ENCODE results near the gene MUC4. TPM values are rescaled to one million over a fixed set of nuclear protein-coding genes. Genes with fewer than 3 reads are reported as not detected.

MUC4 gene
- polyA plus RNA-seq, 1 of the 3 experiments (the other 2 are of a cell fraction) = 0.07 TPM

DNA sequence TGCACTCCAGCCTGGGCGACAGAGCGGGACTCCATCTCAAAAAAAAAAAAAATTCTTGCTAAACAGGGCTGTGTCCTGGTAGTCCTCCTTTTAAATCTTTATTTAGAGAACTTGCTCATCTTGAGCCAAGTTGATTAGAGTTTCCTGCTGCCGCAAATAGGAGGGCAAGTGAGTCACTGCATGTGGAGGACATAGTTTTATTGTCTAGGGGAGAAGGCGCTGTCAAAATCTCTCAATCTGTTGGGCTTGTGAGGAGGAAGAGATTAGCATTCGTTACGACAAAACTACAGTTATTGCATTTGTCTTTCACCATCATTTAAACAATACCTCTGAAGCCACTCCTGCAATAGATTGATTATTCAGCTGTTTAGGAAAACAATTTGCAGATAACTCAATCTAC is 11.5 kb downstream of the MUC4 start:
- WGBS (ENCODE audit: low lambda C conversion rate) = 81% methylated on average over 6 of the region's 6 CpGs
- ChIA-PET POLR2A (no interaction called here), CTCF (interaction anchor here (1.9 kb wide), 1 partner anchor 51 kb away, joined by 5 read pairs; no protein-coding TSS in a partner anchor)
- Histone ChIP-seq H3K9me3 (no peaks in the 10 kb centered on the region), H4K20me1 (ENCODE audit: insufficient read depth) (no peaks in the 10 kb centered on the region), H3K4me3 (ENCODE audit: low read depth in 2 of 2, low read length in 1 of 2) (no peak overlapping the region), H3K79me2 (ENCODE audit: insufficient read depth) (no peaks in the 10 kb centered on the region), H3K9me2 (no peaks in the 10 kb centered on the region), H2AFZ (ENCODE audit: low read depth) (no peak overlapping the region), H3K27me3 (ENCODE audit: insufficient read depth) (peaks cover 14% of the 10 kb centered on the region; the same call in 1 of the 2 replicates), H3K4me2 (no peak overlapping the region), H3K9ac (no peak overlapping the region), H3K4me1 (ENCODE audit: control insufficient read depth in 1 of 2, insufficient read depth in 2 of 2, low read depth in 1 of 2, low read length in 1 of 2) (no peaks in the 10 kb centered on the region; a peak in 1 of 4 replicates), H3K36me3 (replicated peaks in 1 of 2; ENCODE audit: control insufficient read depth in 1 of 2, insufficient read depth in 2 of 2, low read length in 1 of 2) (no peaks in the 10 kb centered on the region), H3K27ac (ENCODE audit: low read depth in 2 of 2, low read length in 1 of 2) (no peak overlapping the region), H3F3A (replicated peaks; ENCODE audit: insufficient read depth) (no peaks in the 10 kb centered on the region)
- TF ChIP-seq, protein P1, sequence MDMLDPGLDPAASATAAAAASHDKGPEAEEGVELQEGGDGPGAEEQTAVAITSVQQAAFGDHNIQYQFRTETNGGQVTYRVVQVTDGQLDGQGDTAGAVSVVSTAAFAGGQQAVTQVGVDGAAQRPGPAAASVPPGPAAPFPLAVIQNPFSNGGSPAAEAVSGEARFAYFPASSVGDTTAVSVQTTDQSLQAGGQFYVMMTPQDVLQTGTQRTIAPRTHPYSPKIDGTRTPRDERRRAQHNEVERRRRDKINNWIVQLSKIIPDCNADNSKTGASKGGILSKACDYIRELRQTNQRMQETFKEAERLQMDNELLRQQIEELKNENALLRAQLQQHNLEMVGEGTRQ (IDR thresholded peaks at IDR 0.05; ENCODE audit: borderline replicate concordance, low read depth, low read length) = no peak
- TF ChIP-seq TAF1 (IDR thresholded peaks at IDR 0.05; ENCODE audit: borderline replicate concordance, low read depth, low read length) (no peak), RAD21 (IDR thresholded peaks at IDR 0.05; ENCODE audit: low read length) (no peak)
- TF ChIP-seq, protein P2, sequence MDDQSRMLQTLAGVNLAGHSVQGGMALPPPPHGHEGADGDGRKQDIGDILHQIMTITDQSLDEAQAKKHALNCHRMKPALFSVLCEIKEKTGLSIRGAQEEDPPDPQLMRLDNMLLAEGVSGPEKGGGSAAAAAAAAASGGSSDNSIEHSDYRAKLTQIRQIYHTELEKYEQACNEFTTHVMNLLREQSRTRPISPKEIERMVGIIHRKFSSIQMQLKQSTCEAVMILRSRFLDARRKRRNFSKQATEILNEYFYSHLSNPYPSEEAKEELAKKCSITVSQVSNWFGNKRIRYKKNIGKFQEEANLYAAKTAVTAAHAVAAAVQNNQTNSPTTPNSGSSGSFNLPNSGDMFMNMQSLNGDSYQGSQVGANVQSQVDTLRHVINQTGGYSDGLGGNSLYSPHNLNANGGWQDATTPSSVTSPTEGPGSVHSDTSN (IDR thresholded peaks at IDR 0.05) = no peak
- no peak for DNase-seq

DNA sequence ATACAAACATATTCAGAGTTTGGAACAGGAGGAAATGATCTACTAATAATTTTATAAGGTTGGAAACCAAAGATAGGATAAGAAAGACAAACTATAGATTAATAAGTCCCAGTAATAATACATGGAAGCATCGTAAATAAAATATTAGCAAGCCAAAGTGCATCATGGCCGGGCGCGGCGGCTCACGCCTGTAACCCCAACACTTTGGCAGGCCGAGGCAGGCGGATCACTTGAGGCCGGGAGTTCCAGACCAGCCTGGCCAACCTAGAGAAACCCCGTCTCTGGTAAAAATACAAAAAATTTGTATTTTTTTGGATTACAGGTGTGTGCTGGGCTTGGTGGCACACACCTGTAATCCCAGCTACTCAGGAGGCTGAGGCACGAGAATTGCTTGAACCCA is 14.9 kb downstream of the MUC4 start:
- Histone ChIP-seq H3K36me3 (replicated peaks in 1 of 2; ENCODE audit: control insufficient read depth in 1 of 2, insufficient read depth in 2 of 2, low read length in 1 of 2) (no peaks in the 10 kb centered on the region), H3K4me3 (ENCODE audit: low read depth in 2 of 2, low read length in 1 of 2) (no peak overlapping the region), H3K27ac (ENCODE audit: low read depth in 2 of 2, low read length in 1 of 2) (no peak overlapping the region), H3K9ac (no peak overlapping the region), H2AFZ (ENCODE audit: low read depth) (no peak overlapping the region), H3K79me2 (ENCODE audit: insufficient read depth) (no peaks in the 10 kb centered on the region), H4K20me1 (ENCODE audit: insufficient read depth) (no peaks in the 10 kb centered on the region), H3K27me3 (ENCODE audit: insufficient read depth) (no peaks in the 10 kb centered on the region; the same call in 1 of the 2 replicates), H3K9me3 (no peaks in the 10 kb centered on the region), H3K4me1 (ENCODE audit: control insufficient read depth in 1 of 2, insufficient read depth in 2 of 2, low read depth in 1 of 2, low read length in 1 of 2) (no peaks in the 10 kb centered on the region; a peak in 1 of 4 replicates), H3K4me2 (no peak overlapping the region), H3F3A (replicated peaks; ENCODE audit: insufficient read depth) (no peaks in the 10 kb centered on the region), H3K9me2 (no peaks in the 10 kb centered on the region)
- ChIA-PET POLR2A (no interaction called here), CTCF (no interaction called here)
- WGBS (ENCODE audit: low lambda C conversion rate) = 88% methylated on average over 11 of the region's 11 CpGs
- no peak for TF ChIP-seq GABPA (IDR thresholded peaks at IDR 0.05; ENCODE audit: low read depth)
- TF ChIP-seq TEAD4 (IDR thresholded peaks at IDR 0.05; ENCODE audit: borderline replicate concordance, insufficient read depth) = no peak
- no peak for TF ChIP-seq EZH2phosphoT487 (IDR thresholded peaks at IDR 0.05; ENCODE audit: borderline replicate concordance, low read depth)
- TF ChIP-seq EP300 (IDR thresholded peaks at IDR 0.05; ENCODE audit: borderline replicate concordance in 1 of 2, low read depth in 1 of 2, low read length in 1 of 2) = no peak
- TF ChIP-seq, protein P3, sequence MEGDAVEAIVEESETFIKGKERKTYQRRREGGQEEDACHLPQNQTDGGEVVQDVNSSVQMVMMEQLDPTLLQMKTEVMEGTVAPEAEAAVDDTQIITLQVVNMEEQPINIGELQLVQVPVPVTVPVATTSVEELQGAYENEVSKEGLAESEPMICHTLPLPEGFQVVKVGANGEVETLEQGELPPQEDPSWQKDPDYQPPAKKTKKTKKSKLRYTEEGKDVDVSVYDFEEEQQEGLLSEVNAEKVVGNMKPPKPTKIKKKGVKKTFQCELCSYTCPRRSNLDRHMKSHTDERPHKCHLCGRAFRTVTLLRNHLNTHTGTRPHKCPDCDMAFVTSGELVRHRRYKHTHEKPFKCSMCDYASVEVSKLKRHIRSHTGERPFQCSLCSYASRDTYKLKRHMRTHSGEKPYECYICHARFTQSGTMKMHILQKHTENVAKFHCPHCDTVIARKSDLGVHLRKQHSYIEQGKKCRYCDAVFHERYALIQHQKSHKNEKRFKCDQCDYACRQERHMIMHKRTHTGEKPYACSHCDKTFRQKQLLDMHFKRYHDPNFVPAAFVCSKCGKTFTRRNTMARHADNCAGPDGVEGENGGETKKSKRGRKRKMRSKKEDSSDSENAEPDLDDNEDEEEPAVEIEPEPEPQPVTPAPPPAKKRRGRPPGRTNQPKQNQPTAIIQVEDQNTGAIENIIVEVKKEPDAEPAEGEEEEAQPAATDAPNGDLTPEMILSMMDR (IDR thresholded peaks at IDR 0.05) = no peak
- no peak for TF ChIP-seq YY1 (IDR thresholded peaks at IDR 0.05; ENCODE audit: low read depth)
- TF ChIP-seq CHD2 (IDR thresholded peaks at IDR 0.05; ENCODE audit: low read length, partially characterized antibody) = no peak
- TF ChIP-seq, protein P4, sequence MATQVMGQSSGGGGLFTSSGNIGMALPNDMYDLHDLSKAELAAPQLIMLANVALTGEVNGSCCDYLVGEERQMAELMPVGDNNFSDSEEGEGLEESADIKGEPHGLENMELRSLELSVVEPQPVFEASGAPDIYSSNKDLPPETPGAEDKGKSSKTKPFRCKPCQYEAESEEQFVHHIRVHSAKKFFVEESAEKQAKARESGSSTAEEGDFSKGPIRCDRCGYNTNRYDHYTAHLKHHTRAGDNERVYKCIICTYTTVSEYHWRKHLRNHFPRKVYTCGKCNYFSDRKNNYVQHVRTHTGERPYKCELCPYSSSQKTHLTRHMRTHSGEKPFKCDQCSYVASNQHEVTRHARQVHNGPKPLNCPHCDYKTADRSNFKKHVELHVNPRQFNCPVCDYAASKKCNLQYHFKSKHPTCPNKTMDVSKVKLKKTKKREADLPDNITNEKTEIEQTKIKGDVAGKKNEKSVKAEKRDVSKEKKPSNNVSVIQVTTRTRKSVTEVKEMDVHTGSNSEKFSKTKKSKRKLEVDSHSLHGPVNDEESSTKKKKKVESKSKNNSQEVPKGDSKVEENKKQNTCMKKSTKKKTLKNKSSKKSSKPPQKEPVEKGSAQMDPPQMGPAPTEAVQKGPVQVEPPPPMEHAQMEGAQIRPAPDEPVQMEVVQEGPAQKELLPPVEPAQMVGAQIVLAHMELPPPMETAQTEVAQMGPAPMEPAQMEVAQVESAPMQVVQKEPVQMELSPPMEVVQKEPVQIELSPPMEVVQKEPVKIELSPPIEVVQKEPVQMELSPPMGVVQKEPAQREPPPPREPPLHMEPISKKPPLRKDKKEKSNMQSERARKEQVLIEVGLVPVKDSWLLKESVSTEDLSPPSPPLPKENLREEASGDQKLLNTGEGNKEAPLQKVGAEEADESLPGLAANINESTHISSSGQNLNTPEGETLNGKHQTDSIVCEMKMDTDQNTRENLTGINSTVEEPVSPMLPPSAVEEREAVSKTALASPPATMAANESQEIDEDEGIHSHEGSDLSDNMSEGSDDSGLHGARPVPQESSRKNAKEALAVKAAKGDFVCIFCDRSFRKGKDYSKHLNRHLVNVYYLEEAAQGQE (IDR thresholded peaks at IDR 0.05; ENCODE audit: low read depth, low read length) = no peak
- no peak for TF ChIP-seq NRF1 (IDR thresholded peaks at IDR 0.05; ENCODE audit: low read depth, low read length)
- no peak for DNase-seq
